Measurements from ENCODE around the gene TIMM21. TPM values are rescaled to one million over a fixed set of nuclear protein-coding genes. Genes with fewer than 3 reads are reported as not detected.

Gene TIMM21
- total RNA-seq, 1 experiment from 2014 or later, result 46.0 TPM

GRCh38 chr18:74154716-74155115, 6.4 kb downstream of the TIMM21 start:
- no peak overlapping the region for H3K27ac Mint-ChIP-seq
- peaks cover 3 to 10% of the 10 kb centered on the region in 2 experiments for H3K4me1 Mint-ChIP-seq
- H3K4me3 Mint-ChIP-seq, result no peak overlapping the region

More at GRCh38 chr18:74154716-74155115, 6.4 kb downstream of the TIMM21 start:
- no peak overlapping the region for H4K91ac ChIP-seq (ENCODE audit: insufficient read length, low read depth, low read length)
- no peaks in the 10 kb centered on the region for H3K9me3 ChIP-seq (ENCODE audit: control insufficient read depth, low read depth, low read length)
- no peak overlapping the region for H2AK5ac ChIP-seq (ENCODE audit: insufficient read length, low read length)
- H4K5ac ChIP-seq (ENCODE audit: insufficient read length, low read depth, low read length), result no peak overlapping the region
- H2BK5ac ChIP-seq (ENCODE audit: insufficient read length, low read length), result no peak overlapping the region
- no peak overlapping the region for H2BK120ac ChIP-seq (ENCODE audit: low read depth, low read length, poor library complexity, severe bottlenecking)
- peaks cover 3% of the 10 kb centered on the region for H3K79me1 ChIP-seq (ENCODE audit: insufficient read depth, low read depth, low read length, poor library complexity, severe bottlenecking)
- H3K9ac ChIP-seq (ENCODE audit: extremely low read depth, insufficient read length, low read length), result no peak overlapping the region
- H3K79me2 ChIP-seq (ENCODE audit: insufficient read depth, low read length), result peaks cover 11% of the 10 kb centered on the region; the same call in 1 of the 2 replicates
- H3K4me2 ChIP-seq (ENCODE audit: insufficient read depth, insufficient read length, low read length), result no peak overlapping the region
- H3K4me1 ChIP-seq (ENCODE audit: insufficient read depth, low read length), result no peaks in the 10 kb centered on the region
- no peak overlapping the region for H2BK12ac ChIP-seq (ENCODE audit: insufficient read length, low read depth, low read length)
- no peak overlapping the region for H2BK20ac ChIP-seq (ENCODE audit: low read depth, low read length, poor library complexity, severe bottlenecking)
- H4K20me1 ChIP-seq (ENCODE audit: control insufficient read depth, insufficient read depth, insufficient read length), result no peaks in the 10 kb centered on the region
- H4K8ac ChIP-seq (replicated peaks; ENCODE audit: insufficient read length, low read depth, low read length), result no peak overlapping the region
- Mint-ChIP-seq H3K36me3 (ENCODE audit: insufficient read depth in 1 of 3, low read depth in 3 of 3) (peaks cover 13 to 57% (median 46%) of the 10 kb centered on the region in 3 experiments; a peak in 6 of 7 replicates), H3K27me3 (ENCODE audit: low read depth) (no peaks in the 10 kb centered on the region), H3K9me3 (no peaks in the 10 kb centered on the region)
- no peak overlapping the region for H3K56ac ChIP-seq (ENCODE audit: insufficient read length, low read depth, low read length)
- no peak overlapping the region for H3K14ac ChIP-seq (ENCODE audit: insufficient read depth, low read length)
- no peaks in the 10 kb centered on the region for H3K23me2 ChIP-seq (ENCODE audit: insufficient read length, low read depth, low read length, poor library complexity, severe bottlenecking)
- H2BK15ac ChIP-seq (ENCODE audit: low read depth, low read length), result no peak overlapping the region
- H3K23ac ChIP-seq (ENCODE audit: insufficient read length, low read depth, low read length), result no peak overlapping the region
- no peak overlapping the region for H3K4ac ChIP-seq (ENCODE audit: low read depth, low read length)
- H3K27ac ChIP-seq (ENCODE audit: insufficient read length, low read depth, low read length), result no peak overlapping the region
- WGBS (ENCODE audit: extremely low coverage, insufficient read length, low lambda C conversion rate), result no CpG with 5 or more reads among the region's 4 CpGs
- H3K27me3 ChIP-seq (ENCODE audit: insufficient read depth, low read length), result no peaks in the 10 kb centered on the region
- no peak overlapping the region for H3T11ph ChIP-seq (ENCODE audit: low read length)
- no peak overlapping the region for H3K18ac ChIP-seq (ENCODE audit: insufficient read length, low read depth, low read length)
- TF ChIP-seq, protein P1, sequence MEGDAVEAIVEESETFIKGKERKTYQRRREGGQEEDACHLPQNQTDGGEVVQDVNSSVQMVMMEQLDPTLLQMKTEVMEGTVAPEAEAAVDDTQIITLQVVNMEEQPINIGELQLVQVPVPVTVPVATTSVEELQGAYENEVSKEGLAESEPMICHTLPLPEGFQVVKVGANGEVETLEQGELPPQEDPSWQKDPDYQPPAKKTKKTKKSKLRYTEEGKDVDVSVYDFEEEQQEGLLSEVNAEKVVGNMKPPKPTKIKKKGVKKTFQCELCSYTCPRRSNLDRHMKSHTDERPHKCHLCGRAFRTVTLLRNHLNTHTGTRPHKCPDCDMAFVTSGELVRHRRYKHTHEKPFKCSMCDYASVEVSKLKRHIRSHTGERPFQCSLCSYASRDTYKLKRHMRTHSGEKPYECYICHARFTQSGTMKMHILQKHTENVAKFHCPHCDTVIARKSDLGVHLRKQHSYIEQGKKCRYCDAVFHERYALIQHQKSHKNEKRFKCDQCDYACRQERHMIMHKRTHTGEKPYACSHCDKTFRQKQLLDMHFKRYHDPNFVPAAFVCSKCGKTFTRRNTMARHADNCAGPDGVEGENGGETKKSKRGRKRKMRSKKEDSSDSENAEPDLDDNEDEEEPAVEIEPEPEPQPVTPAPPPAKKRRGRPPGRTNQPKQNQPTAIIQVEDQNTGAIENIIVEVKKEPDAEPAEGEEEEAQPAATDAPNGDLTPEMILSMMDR (conservative IDR thresholded peaks at IDR 0.05), result no peak
- no peak overlapping the region for H2AFZ ChIP-seq (ENCODE audit: low read length)
- no peak for DNase-seq
